ENCODE measurements around the gene OSMR. TPM values are rescaled to one million over a fixed set of nuclear protein-coding genes. Genes with fewer than 3 reads are reported as not detected.

Gene OSMR
- total RNA-seq, 1 experiment from 2014 or later: 1.6 TPM

- Mint-ChIP-seq H3K4me3 (no peak overlapping the region), H3K27ac (no peak overlapping the region), H3K27me3 (ENCODE audit: low read depth) (no peaks in the 10 kb centered on the region), H3K9me3 (no peaks in the 10 kb centered on the region), H3K36me3 (ENCODE audit: insufficient read depth in 1 of 3, low read depth in 3 of 3) (peaks cover 17 to 58% (median 42%) of the 10 kb centered on the region in 3 experiments; a peak in 6 of 7 replicates), H3K4me1 (no peaks in the 10 kb centered on the region)
- no peak overlapping the region for H4K8ac ChIP-seq (replicated peaks; ENCODE audit: insufficient read length, low read depth, low read length)
- H3K27me3 ChIP-seq (ENCODE audit: insufficient read depth, low read length): no peaks in the 10 kb centered on the region
- no peak overlapping the region for H3K4ac ChIP-seq (ENCODE audit: low read depth, low read length)
- no peaks in the 10 kb centered on the region for H3K79me1 ChIP-seq (ENCODE audit: insufficient read depth, low read depth, low read length, poor library complexity, severe bottlenecking)
- no peak overlapping the region for H3K14ac ChIP-seq (ENCODE audit: insufficient read depth, low read length)
- H2BK15ac ChIP-seq (ENCODE audit: low read depth, low read length): no peak overlapping the region
- no peak overlapping the region for H4K5ac ChIP-seq (ENCODE audit: insufficient read length, low read depth, low read length)
- H3K9ac ChIP-seq (ENCODE audit: extremely low read depth, insufficient read length, low read length): no peak overlapping the region
- H3K23ac ChIP-seq (ENCODE audit: insufficient read length, low read depth, low read length): no peak overlapping the region
- H2BK20ac ChIP-seq (ENCODE audit: low read depth, low read length, poor library complexity, severe bottlenecking): no peak overlapping the region
- no peak overlapping the region for H3K56ac ChIP-seq (ENCODE audit: insufficient read length, low read depth, low read length)
- no CpG with 5 or more reads among the region's 4 CpGs for WGBS (ENCODE audit: extremely low coverage, insufficient read length, low lambda C conversion rate)
- H4K91ac ChIP-seq (ENCODE audit: insufficient read length, low read depth, low read length): no peak overlapping the region
- no peak overlapping the region for H3K27ac ChIP-seq (ENCODE audit: insufficient read length, low read depth, low read length)
- no peak for TF ChIP-seq CTCF (conservative IDR thresholded peaks at IDR 0.05)
- H2AFZ ChIP-seq (ENCODE audit: low read length): no peak overlapping the region
- no peak overlapping the region for H3T11ph ChIP-seq (ENCODE audit: low read length)
- no peak overlapping the region for H2BK12ac ChIP-seq (ENCODE audit: insufficient read length, low read depth, low read length)
- H3K23me2 ChIP-seq (ENCODE audit: insufficient read length, low read depth, low read length, poor library complexity, severe bottlenecking): no peaks in the 10 kb centered on the region
- no peaks in the 10 kb centered on the region for H3K79me2 ChIP-seq (ENCODE audit: insufficient read depth, low read length)
- H2AK5ac ChIP-seq (ENCODE audit: insufficient read length, low read length): no peak overlapping the region
- H2BK120ac ChIP-seq (ENCODE audit: low read depth, low read length, poor library complexity, severe bottlenecking): no peak overlapping the region
- no peak overlapping the region for H3K4me2 ChIP-seq (ENCODE audit: insufficient read depth, insufficient read length, low read length)
- no peaks in the 10 kb centered on the region for H3K4me1 ChIP-seq (ENCODE audit: insufficient read depth, low read length)
- no peak overlapping the region for H2BK5ac ChIP-seq (ENCODE audit: insufficient read length, low read length)
- H4K20me1 ChIP-seq (ENCODE audit: control insufficient read depth, insufficient read depth, insufficient read length): no peaks in the 10 kb centered on the region
- H3K9me3 ChIP-seq (ENCODE audit: control insufficient read depth, low read depth, low read length): no peaks in the 10 kb centered on the region
- H3K18ac ChIP-seq (ENCODE audit: insufficient read length, low read depth, low read length): no peak overlapping the region
- DNase-seq: no peak
These were observed 107.7 kb downstream of the OSMR start for GRCh38 chr5:38953426-38954012.

Data from H9 (cell line).